IgD-negative memory B cell (primary cell): ENCODE data around the gene TRIM56. TPM values are rescaled to one million over a fixed set of nuclear protein-coding genes. Genes with fewer than 3 reads are reported as not detected.
A peak's percentile ranks its signal among the peaks of the same experiment; 100 is the strongest.
"Not testable (repeated sequence)": the region's sequence is repeated elsewhere in the genome, so short reads cannot be mapped to it uniquely, and the experiment has no call there.

Experiments used
- H3K27ac Mint-ChIP-seq, 3 donors: one replicate each; pipeline ENCODE4 v1.8.0; 2020 to 2022; ENCODE audit warnings: mild to moderate bottlenecking in 3 of 3, mixed read lengths in 3 of 3, moderate library complexity in 1 of 3
- H3K27me3 Mint-ChIP-seq: one replicate; pipeline ENCODE4 v1.8.0; 2021; ENCODE audit warnings: mixed read lengths
- H3K36me3 Mint-ChIP-seq: one replicate; pipeline ENCODE4 v1.8.0; 2020; ENCODE audit warnings: mild to moderate bottlenecking, mixed read lengths
- H3K4me1 Mint-ChIP-seq, 3 donors: one replicate each; pipeline ENCODE4 v1.8.0; 2020 to 2022; ENCODE audit warnings: mixed read lengths in 3 of 3, mild to moderate bottlenecking in 1 of 3
- H3K4me3 Mint-ChIP-seq, 4 donors: one replicate each; pipeline ENCODE4 v1.8.0; 2020 to 2022; ENCODE audit warnings: mild to moderate bottlenecking in 4 of 4, mixed read lengths in 4 of 4, moderate library complexity in 3 of 4
- H3K9me3 Mint-ChIP-seq, 3 donors: one replicate each; pipeline ENCODE4 v1.8.0; 2020 to 2021; ENCODE audit warnings: mixed read lengths in 3 of 3, mild to moderate bottlenecking in 1 of 3
- polyA plus RNA-seq: library from polyadenylated mRNA; unstranded; fragments of 300-500 nt; fragmentation: Illumina TruSeq; gene quantifications from one replicate; pipeline ENCODE4 v1.2.3, GENCODE V29; 2021

The TRIM56 gene
- polyA plus RNA-seq, 1 donor from 2014 or later: 15.0 TPM

GRCh38 chr7:101126651-101127459 lies 41.6 kb downstream of the TRIM56 start, which contains the start of gene SERPINE1:
SERPINE1 (plus strand) TSS chr7:101127104; CDS start chr7:101128394, 1,290 bp downstream.
- Mint-ChIP-seq H3K27me3 (peaks cover 35% of the 10 kb centered on the region), H3K36me3 (no peaks in the 10 kb centered on the region), H3K27ac (peak within 1 kb of the TSS; percentile 2 to 57 (median 14)), H3K4me3 (peak within 1 kb of the TSS in 2 of 4 donors; percentile 52 to 73), H3K9me3 (no peaks in the 10 kb centered on the region), H3K4me1 (peaks cover 15 to 20% (median 16%) of the 10 kb centered on the region in 3 donors)

DNA sequence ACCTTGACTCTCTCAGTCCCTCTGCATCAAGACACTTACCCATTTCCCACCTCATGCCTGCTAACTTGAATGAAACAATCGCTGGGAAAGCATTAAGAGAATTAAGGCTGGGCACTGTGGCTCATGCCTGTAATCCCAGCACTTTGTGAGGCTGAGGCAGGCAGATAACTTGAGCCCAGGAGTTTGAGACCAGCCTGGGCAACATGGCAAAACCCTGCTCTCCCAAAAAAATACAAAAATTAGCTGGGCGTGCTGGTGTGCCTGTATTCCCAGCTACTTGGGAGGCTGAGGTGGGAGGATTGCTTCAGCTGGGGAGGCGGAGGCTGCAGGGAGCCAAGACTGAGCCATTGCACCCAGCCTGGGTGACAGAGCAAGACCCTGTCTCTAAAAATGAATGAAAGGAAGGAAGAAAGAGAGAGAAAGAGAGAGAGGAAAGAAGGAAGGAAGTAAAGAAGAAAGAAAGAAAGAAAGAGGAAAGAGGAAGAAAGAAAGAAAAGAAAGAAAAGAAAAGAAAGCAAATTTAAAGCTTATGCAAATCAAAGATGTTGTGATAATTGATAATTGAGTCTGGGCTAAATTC lies 42.3 kb downstream of the TRIM56 start:
- Mint-ChIP-seq H3K36me3 (no peaks in the 10 kb centered on the region), H3K9me3 (no peaks in the 10 kb centered on the region), H3K4me1 (peaks cover 13 to 15% (median 13%) of the 10 kb centered on the region in 3 donors), H3K4me3 (peak overlapping the region in 2 of 4 donors; percentile 52 to 69), H3K27me3 (peaks cover 32% of the 10 kb centered on the region), H3K27ac (peak overlapping the region; percentile 2 to 57 (median 14))

DNA sequence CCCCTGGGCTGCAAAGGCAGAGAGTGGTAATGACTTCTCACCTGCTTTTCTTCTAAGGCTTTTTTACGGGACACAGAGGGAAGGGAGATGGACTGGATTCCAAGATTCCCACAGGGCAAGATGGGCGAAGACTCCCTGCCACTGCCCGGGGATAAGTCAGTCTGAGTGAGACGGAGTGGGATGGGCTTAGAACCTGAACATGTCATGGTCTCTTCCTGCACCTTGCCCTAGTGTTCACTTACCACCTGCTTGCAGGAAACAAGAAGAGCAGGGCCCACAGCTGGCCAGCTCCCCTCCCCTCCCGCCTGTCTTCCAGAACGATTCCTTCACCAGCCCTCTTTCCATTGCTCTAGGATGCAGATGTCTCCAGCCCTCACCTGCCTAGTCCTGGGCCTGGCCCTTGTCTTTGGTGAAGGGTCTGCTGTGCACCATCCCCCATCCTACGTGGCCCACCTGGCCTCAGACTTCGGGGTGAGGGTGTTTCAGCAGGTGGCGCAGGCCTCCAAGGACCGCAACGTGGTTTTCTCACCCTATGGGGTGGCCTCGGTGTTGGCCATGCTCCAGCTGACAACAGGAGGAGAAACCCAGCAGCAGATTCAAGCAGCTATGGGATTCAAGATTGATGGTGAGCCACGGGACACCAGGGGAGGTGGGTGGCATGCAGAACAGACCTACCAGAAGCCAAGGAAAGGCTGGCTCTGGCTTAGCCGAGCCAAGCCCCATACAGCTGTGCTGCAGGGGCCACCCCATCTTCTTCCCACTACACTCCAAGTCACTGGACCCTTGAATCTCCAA lies 43.0 kb downstream of the TRIM56 start:
- Mint-ChIP-seq H3K4me1 (peaks cover 12 to 15% (median 13%) of the 10 kb centered on the region in 3 donors), H3K4me3 (no peak overlapping the region), H3K36me3 (no peaks in the 10 kb centered on the region), H3K27me3 (peaks cover 34% of the 10 kb centered on the region), H3K9me3 (no peaks in the 10 kb centered on the region), H3K27ac (peak overlapping the region in 1 of 3 donors; percentile 57)

- H3K27me3 Mint-ChIP-seq: peaks cover 41% of the 10 kb centered on the region
- H3K4me1 Mint-ChIP-seq: peaks cover 12 to 15% (median 13%) of the 10 kb centered on the region in 3 donors
- no peaks in the 10 kb centered on the region for H3K36me3 Mint-ChIP-seq
- H3K27ac Mint-ChIP-seq: peak overlapping the region in 1 of 3 donors; percentile 9
- H3K4me3 Mint-ChIP-seq: no peak overlapping the region
- H3K9me3 Mint-ChIP-seq: no peaks in the 10 kb centered on the region
Observed at GRCh38 chr7:101129603-101130117, 44.4 kb downstream of the TRIM56 start.

- not testable (repeated sequence) for H3K4me1 Mint-ChIP-seq, H3K36me3 Mint-ChIP-seq, H3K9me3 Mint-ChIP-seq, H3K4me3 Mint-ChIP-seq
- H3K27me3 Mint-ChIP-seq: peaks cover 42% of the 10 kb centered on the region
- H3K27ac Mint-ChIP-seq: peak overlapping the region in 1 of 3 donors; percentile 43
Observed at GRCh38 chr7:101132626-101133600, 47.6 kb downstream of the TRIM56 start.

DNA sequence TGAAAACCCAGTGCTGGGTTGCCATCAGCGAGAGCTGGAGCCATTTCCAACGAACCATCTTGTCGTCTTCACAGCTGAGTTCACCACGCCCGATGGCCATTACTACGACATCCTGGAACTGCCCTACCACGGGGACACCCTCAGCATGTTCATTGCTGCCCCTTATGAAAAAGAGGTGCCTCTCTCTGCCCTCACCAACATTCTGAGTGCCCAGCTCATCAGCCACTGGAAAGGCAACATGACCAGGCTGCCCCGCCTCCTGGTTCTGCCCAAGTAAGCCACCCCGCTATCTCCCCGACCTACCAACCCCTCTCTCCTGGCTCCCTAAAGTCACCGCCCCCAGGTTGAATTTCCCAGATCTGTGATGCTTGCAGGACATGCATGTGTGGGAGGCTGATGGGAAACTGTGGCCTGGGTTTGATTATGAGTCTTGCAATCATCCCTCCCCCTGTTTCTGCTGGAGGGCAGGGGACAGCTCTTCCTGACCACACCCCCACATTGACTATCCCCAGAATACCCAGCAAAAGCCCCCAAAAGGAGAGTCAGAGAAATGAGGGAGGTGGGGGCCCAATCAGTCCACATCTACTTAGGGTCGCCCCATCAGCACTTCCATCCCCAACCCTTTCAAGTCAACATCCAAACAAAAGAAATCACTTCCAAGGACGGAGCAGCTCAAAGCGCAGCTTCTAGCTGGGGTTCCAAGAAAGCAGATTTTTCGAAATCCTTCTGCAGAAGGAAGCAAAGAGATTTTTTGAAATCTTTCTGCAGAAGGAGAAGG lies 48.5 kb downstream of the TRIM56 start:
- Mint-ChIP-seq H3K27me3 (peaks cover 38% of the 10 kb centered on the region), H3K36me3 (no peaks in the 10 kb centered on the region), H3K4me3 (no peak overlapping the region), H3K4me1 (peaks cover 0 to 1% (median 0%) of the 10 kb centered on the region in 3 donors), H3K27ac (peak overlapping the region in 1 of 3 donors; percentile 43), H3K9me3 (no peaks in the 10 kb centered on the region)

DNA sequence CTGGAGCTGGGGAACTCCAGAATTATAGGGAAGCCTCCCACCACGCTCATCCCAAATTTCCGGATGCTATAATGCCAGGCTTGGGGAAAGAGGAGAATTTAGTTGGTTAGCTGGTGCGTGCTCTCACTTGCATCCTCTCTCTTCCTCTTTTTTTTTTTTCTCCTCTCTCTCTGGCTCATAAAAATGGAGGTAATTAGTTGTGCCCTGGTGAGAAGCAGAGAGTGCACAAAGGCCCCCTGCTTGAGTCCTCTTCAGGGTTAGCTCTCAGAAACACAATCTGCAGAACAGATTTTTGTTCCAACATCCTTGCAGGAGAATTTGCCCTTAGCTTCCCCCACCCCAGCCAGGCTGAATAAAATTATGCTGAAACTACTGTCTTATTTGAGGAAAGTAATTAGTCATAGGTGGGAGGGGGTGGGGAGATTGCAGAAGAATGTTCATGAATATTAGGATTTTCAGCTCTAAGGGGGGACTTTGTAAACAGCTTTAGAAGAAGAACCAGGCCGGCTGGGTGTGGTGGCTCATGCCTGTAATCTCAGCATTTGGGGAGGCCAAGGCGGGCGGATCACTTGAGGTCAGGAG lies 49.2 kb downstream of the TRIM56 start:
- Mint-ChIP-seq H3K4me1 (peaks cover 0 to 1% (median 0%) of the 10 kb centered on the region in 3 donors), H3K9me3 (no peaks in the 10 kb centered on the region), H3K27me3 (peaks cover 38% of the 10 kb centered on the region), H3K27ac (no peak overlapping the region), H3K4me3 (no peak overlapping the region), H3K36me3 (no peaks in the 10 kb centered on the region)

DNA sequence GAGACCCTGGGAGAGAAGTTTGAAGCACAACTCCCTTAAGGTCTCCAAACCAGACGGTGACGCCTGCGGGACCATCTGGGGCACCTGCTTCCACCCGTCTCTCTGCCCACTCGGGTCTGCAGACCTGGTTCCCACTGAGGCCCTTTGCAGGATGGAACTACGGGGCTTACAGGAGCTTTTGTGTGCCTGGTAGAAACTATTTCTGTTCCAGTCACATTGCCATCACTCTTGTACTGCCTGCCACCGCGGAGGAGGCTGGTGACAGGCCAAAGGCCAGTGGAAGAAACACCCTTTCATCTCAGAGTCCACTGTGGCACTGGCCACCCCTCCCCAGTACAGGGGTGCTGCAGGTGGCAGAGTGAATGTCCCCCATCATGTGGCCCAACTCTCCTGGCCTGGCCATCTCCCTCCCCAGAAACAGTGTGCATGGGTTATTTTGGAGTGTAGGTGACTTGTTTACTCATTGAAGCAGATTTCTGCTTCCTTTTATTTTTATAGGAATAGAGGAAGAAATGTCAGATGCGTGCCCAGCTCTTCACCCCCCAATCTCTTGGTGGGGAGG lies 52.5 kb downstream of the TRIM56 start:
- Mint-ChIP-seq H3K27me3 (peaks cover 32% of the 10 kb centered on the region), H3K27ac (peak overlapping the region in 1 of 3 donors; percentile 71), H3K4me1 (peaks cover 0 to 2% (median 1%) of the 10 kb centered on the region in 3 donors), H3K9me3 (no peaks in the 10 kb centered on the region), H3K36me3 (no peaks in the 10 kb centered on the region), H3K4me3 (peak overlapping the region in 1 of 4 donors; percentile 49)

DNA sequence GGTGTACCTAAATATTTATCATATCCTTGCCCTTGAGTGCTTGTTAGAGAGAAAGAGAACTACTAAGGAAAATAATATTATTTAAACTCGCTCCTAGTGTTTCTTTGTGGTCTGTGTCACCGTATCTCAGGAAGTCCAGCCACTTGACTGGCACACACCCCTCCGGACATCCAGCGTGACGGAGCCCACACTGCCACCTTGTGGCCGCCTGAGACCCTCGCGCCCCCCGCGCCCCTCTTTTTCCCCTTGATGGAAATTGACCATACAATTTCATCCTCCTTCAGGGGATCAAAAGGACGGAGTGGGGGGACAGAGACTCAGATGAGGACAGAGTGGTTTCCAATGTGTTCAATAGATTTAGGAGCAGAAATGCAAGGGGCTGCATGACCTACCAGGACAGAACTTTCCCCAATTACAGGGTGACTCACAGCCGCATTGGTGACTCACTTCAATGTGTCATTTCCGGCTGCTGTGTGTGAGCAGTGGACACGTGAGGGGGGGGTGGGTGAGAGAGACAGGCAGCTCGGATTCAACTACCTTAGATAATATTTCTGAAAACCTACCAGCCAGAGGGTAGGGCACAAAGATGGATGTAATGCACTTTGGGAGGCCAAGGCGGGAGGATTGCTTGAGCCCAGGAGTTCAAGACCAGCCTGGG lies 53.1 kb downstream of the TRIM56 start:
- Mint-ChIP-seq H3K9me3 (no peaks in the 10 kb centered on the region), H3K27ac (peak overlapping the region in 2 of 3 donors; percentile 71 to 83), H3K27me3 (peaks cover 28% of the 10 kb centered on the region), H3K36me3 (no peaks in the 10 kb centered on the region), H3K4me1 (peaks cover 0 to 2% (median 1%) of the 10 kb centered on the region in 3 donors), H3K4me3 (peak overlapping the region in 1 of 4 donors; percentile 49)

DNA sequence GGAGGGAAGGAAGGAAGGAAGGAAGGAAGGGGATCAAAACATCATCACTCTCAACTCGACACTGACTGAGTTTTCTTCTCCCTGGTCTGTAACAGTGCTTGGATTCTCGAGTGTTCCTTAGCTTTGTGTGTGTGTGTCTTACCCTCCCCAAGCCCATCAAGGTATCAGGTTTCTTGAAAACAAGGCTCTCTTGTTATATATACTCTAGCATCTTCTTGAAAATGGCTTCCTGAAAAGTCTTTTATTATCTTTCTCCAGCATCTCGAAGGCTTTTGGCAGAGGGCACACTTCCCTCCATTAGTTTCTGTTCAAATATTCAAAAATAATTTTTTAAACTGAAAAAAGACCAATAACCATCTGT lies 55.0 kb downstream of the TRIM56 start:
- no peak overlapping the region for H3K4me3 Mint-ChIP-seq
- H3K9me3 Mint-ChIP-seq: no peaks in the 10 kb centered on the region
- H3K36me3 Mint-ChIP-seq: no peaks in the 10 kb centered on the region
- H3K27ac Mint-ChIP-seq: no peak overlapping the region
- peaks cover 17% of the 10 kb centered on the region for H3K27me3 Mint-ChIP-seq
- peaks cover 0 to 4% (median 3%) of the 10 kb centered on the region in 3 donors for H3K4me1 Mint-ChIP-seq

GRCh38 chr7:101140746-101141382 lies 55.6 kb downstream of the TRIM56 start:
- no peaks in the 10 kb centered on the region for H3K36me3 Mint-ChIP-seq
- no peaks in the 10 kb centered on the region for H3K9me3 Mint-ChIP-seq
- H3K27me3 Mint-ChIP-seq: peaks cover 14% of the 10 kb centered on the region
- H3K27ac Mint-ChIP-seq: no peak overlapping the region
- H3K4me3 Mint-ChIP-seq: no peak overlapping the region
- peaks cover 0 to 4% (median 3%) of the 10 kb centered on the region in 3 donors for H3K4me1 Mint-ChIP-seq
